HG03039 (cell line): Measurements from ENCODE around the gene WDFY3.

Experiments used
- ATAC-seq: cut with Tn5 transposase; IDR thresholded peaks from one replicate; pipeline ENCODE4 v1.9.1; 2021; ENCODE audit warnings: mild to moderate bottlenecking, moderate library complexity; ENCODE audit not compliant: unreplicated experiment

Gene WDFY3

GRCh38 chr4:84966382-84967242 is at the start of gene WDFY3:
TSS of gene WDFY3 (minus strand) at chr4:84966690. CDS start at chr4:84860591, 106,099 bp downstream.
- ATAC-seq = no peak

- no peak for ATAC-seq
Measured at GRCh38 chr4:85005865-85006377, 39.4 kb upstream of the WDFY3 start.

GRCh38 chr4:85000343-85000742 is 33.9 kb upstream of the WDFY3 start:
- ATAC-seq = no peak

GRCh38 chr4:84995386-84995785 is 28.9 kb upstream of the WDFY3 start:
- ATAC-seq = no peak

GRCh38 chr4:84994280-84994679 is 27.8 kb upstream of the WDFY3 start:
- no peak for ATAC-seq

GRCh38 chr4:84985952-84986351 is 19.5 kb upstream of the WDFY3 start:
- ATAC-seq = no peak

GRCh38 chr4:84977396-84977795 is 10.9 kb upstream of the WDFY3 start:
- ATAC-seq = no peak

- ATAC-seq = no peak
Measured at GRCh38 chr4:84973856-84974255, 7.4 kb upstream of the WDFY3 start.

GRCh38 chr4:84971319-84971932 is 4.9 kb upstream of the WDFY3 start:
- ATAC-seq = no peak

- ATAC-seq = no peak
Measured at GRCh38 chr4:84968925-84969324, 2.4 kb upstream of the WDFY3 start.

GRCh38 chr4:84967243-84967690 is 777 bp upstream of the WDFY3 start:
- ATAC-seq = no peak

- ATAC-seq = no peak
Measured at GRCh38 chr4:84965553-84966381, 723 bp downstream of the WDFY3 start.

- no peak for ATAC-seq
Measured at GRCh38 chr4:84964995-84965552, 1.4 kb downstream of the WDFY3 start.

- ATAC-seq = no peak
Measured at GRCh38 chr4:84962102-84962501, 4.4 kb downstream of the WDFY3 start.

- no peak for ATAC-seq
Measured at GRCh38 chr4:84958434-84958833, 8.1 kb downstream of the WDFY3 start.

GRCh38 chr4:84957514-84958420 is 8.7 kb downstream of the WDFY3 start:
- no peak for ATAC-seq

GRCh38 chr4:84956014-84956413 is 10.5 kb downstream of the WDFY3 start:
- no peak for ATAC-seq

GRCh38 chr4:84954982-84955567 is 11.4 kb downstream of the WDFY3 start:
- ATAC-seq = no peak

- ATAC-seq = no peak
Measured at GRCh38 chr4:84952776-84953175, 13.7 kb downstream of the WDFY3 start.
